Measurements from ENCODE around the gene SRPK3.

The SRPK3 gene

GRCh38 chrX:153777261-153778090 lies 3.4 kb upstream of the SRPK3 start:
- Histone ChIP-seq H3K4me3 (no peak overlapping the region), H3K27ac (no peak overlapping the region)
- no peak for DNase-seq (ENCODE audit: low spot score)
- no peak for TF ChIP-seq CTCF (IDR thresholded peaks at IDR 0.05)

- DNase-seq (ENCODE audit: low spot score), result no peak
- Histone ChIP-seq H3K4me3 (no peak overlapping the region), H3K27ac (no peak overlapping the region)
- TF ChIP-seq CTCF (IDR thresholded peaks at IDR 0.05), result no peak
Observed at GRCh38 chrX:153778181-153778580, 2.7 kb upstream of the SRPK3 start.

GRCh38 chrX:153778684-153779101 lies 2.1 kb upstream of the SRPK3 start:
- H3K4me3 ChIP-seq, result no peak overlapping the region
- no peak overlapping the region for H3K27ac ChIP-seq
- DNase-seq (ENCODE audit: low spot score), result no peak
- no peak for TF ChIP-seq CTCF (IDR thresholded peaks at IDR 0.05)

GRCh38 chrX:153779891-153780677 lies 757 bp upstream of the SRPK3 start:
- DNase-seq (ENCODE audit: low spot score), result no peak
- peak overlapping the region; percentile 49 for H3K4me3 ChIP-seq
- TF ChIP-seq CTCF (IDR thresholded peaks at IDR 0.05), result no peak
- H3K27ac ChIP-seq, result peak overlapping the region; percentile 44 to 84

- no peak for DNase-seq (ENCODE audit: low spot score)
- TF ChIP-seq CTCF (IDR thresholded peaks at IDR 0.05), result no peak
- H3K27ac ChIP-seq, result peak overlapping the region; percentile 44 to 84
- peak overlapping the region; percentile 49 for H3K4me3 ChIP-seq
Observed at GRCh38 chrX:153781428-153782047, 697 bp downstream of the SRPK3 start.

GRCh38 chrX:153782313-153782712 lies 1.5 kb downstream of the SRPK3 start:
- no peak overlapping the region for H3K4me3 ChIP-seq
- no peak for DNase-seq (ENCODE audit: low spot score)
- H3K27ac ChIP-seq, result no peak overlapping the region
- TF ChIP-seq CTCF (IDR thresholded peaks at IDR 0.05), result no peak
